Measurements from ENCODE around the gene NLRC5. TPM values are rescaled to one million over a fixed set of nuclear protein-coding genes. Genes with fewer than 3 reads are reported as not detected.

Gene NLRC5
- total and polyA plus RNA-seq, 10 donors, result 52.0 to 401 (median 219) TPM

DNA sequence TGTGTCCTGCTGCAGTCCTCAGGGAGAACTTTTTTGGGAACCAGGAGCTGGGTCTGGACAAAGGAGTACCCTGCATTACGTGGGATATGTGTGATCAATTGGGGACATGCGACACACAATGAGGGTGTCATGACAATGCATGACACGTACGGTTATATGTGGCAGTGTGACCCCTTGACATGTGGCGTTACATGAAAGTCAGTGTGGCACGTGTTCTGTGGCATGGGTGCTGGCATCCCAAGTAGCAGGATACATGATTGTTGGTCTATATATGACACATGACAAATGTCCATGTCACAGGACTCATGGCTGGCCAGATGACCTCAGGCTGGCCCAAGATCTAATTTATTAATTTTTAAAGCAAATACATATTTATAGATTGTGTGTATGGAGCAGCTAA lies 93.3 kb downstream of the NLRC5 start:
- WGBS, 5 donors, result 91 to 97% (median 92%) methylated on average over 6 of the region's 6 CpGs
- Histone ChIP-seq H3K4me1 (peaks cover 0 to 31% (median 20%) of the 10 kb centered on the region in 6 donors), H3K4me3 (no peak overlapping the region), H3K27me3 (replicated peaks in 1 of 7) (no peaks in the 10 kb centered on the region), H3K27ac (no peak overlapping the region), H3K9me3 (no peaks in the 10 kb centered on the region), H3K36me3 (peaks cover 0 to 63% (median 58%) of the 10 kb centered on the region in 6 donors)
- TF ChIP-seq, protein P1, sequence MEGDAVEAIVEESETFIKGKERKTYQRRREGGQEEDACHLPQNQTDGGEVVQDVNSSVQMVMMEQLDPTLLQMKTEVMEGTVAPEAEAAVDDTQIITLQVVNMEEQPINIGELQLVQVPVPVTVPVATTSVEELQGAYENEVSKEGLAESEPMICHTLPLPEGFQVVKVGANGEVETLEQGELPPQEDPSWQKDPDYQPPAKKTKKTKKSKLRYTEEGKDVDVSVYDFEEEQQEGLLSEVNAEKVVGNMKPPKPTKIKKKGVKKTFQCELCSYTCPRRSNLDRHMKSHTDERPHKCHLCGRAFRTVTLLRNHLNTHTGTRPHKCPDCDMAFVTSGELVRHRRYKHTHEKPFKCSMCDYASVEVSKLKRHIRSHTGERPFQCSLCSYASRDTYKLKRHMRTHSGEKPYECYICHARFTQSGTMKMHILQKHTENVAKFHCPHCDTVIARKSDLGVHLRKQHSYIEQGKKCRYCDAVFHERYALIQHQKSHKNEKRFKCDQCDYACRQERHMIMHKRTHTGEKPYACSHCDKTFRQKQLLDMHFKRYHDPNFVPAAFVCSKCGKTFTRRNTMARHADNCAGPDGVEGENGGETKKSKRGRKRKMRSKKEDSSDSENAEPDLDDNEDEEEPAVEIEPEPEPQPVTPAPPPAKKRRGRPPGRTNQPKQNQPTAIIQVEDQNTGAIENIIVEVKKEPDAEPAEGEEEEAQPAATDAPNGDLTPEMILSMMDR (IDR thresholded peaks at IDR 0.05 in 8 of 11, conservative IDR thresholded peaks at IDR 0.05 in 3 of 11), result no peak
- peak in 1 of 3 donors; percentile 51 for TF ChIP-seq POLR2AphosphoS5 (IDR thresholded peaks at IDR 0.05)
- intact Hi-C loops (cut with DNase I; ENCODE audit: low total_unique reads), result loop anchor here (10.0 kb wide), 2 partner anchors 82 to 332 kb away; no protein-coding TSS in a partner anchor
- DNase-seq, result no peak

GRCh38 chr16:57083485-57084126 lies 94.2 kb downstream of the NLRC5 start:
- H3K4me1 ChIP-seq, result peaks cover 0 to 31% (median 20%) of the 10 kb centered on the region in 6 donors
- intact Hi-C loops (cut with DNase I; ENCODE audit: low total_unique reads), result loop anchor here (10.0 kb wide), 2 partner anchors 81 to 331 kb away; no protein-coding TSS in a partner anchor
- WGBS, 5 donors, result 76 to 93% (median 80%) methylated on average over 7 of the region's 7 CpGs
- TF ChIP-seq POLR2A (IDR thresholded peaks at IDR 0.05) (no peak), POLR2AphosphoS5 (IDR thresholded peaks at IDR 0.05) (no peak)
- TF ChIP-seq, protein P1 (IDR thresholded peaks at IDR 0.05 in 8 of 11, conservative IDR thresholded peaks at IDR 0.05 in 3 of 11), result no peak
- no peak for DNase-seq
- peak overlapping the region in 3 of 8 donors; percentile 78 to 86 (median 85) for H3K27ac ChIP-seq
- H3K36me3 ChIP-seq, result peaks cover 0 to 54% (median 49%) of the 10 kb centered on the region in 6 donors
- H3K27me3 ChIP-seq (replicated peaks in 1 of 7), result no peaks in the 10 kb centered on the region
- no peak overlapping the region for H3K4me3 ChIP-seq
- H3K9me3 ChIP-seq, result no peaks in the 10 kb centered on the region

- peaks cover 0 to 31% (median 20%) of the 10 kb centered on the region in 6 donors for H3K4me1 ChIP-seq
- H3K27ac ChIP-seq, result peak overlapping the region in 7 of 8 donors; percentile 53 to 86 (median 76)
- TF ChIP-seq, protein P1 (IDR thresholded peaks at IDR 0.05 in 8 of 11, conservative IDR thresholded peaks at IDR 0.05 in 3 of 11), result peak; percentile 90 to 99 (median 97)
- TF ChIP-seq POLR2AphosphoS5 (IDR thresholded peaks at IDR 0.05) (peak; percentile 74 to 80 (median 76)), POLR2A (IDR thresholded peaks at IDR 0.05) (no peak)
- no peaks in the 10 kb centered on the region for H3K27me3 ChIP-seq (replicated peaks in 1 of 7)
- 5 to 18% (median 11%) methylated on average over 8 to 9 of the region's 9 CpGs for WGBS, 5 donors
- intact Hi-C loops (cut with DNase I; ENCODE audit: low total_unique reads), result loop anchor here (10.0 kb wide), 2 partner anchors 80 to 330 kb away; no protein-coding TSS in a partner anchor
- H3K9me3 ChIP-seq, result no peaks in the 10 kb centered on the region
- DNase-seq, result peak; percentile 91
- peaks cover 0 to 47% (median 42%) of the 10 kb centered on the region in 6 donors for H3K36me3 ChIP-seq
- H3K4me3 ChIP-seq, result peak overlapping the region in 1 of 8 donors; percentile 8
Observed at GRCh38 chr16:57084257-57084770, 95.0 kb downstream of the NLRC5 start.

DNA sequence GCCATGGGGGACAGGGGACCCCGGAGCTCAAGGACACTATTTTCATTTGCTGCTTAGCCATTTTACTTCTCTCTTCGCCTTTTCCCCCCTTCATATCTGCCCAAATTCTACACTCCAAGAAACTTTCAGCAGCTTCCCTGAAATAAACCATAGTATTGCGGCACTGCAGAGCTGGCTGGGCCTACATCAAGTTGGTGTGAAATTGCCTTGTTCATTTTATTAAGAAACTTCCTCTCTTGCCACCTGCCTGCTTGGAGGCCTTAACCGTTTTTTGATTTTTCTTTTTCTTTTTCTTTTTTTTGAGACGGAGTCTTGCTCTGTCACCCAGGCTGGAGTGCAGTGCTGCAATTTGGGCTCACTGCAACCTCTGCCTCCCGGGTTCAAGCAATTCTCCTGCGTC lies 95.6 kb downstream of the NLRC5 start:
- intact Hi-C loops (cut with DNase I; ENCODE audit: low total_unique reads), result loop anchor here (10.0 kb wide), 2 partner anchors 80 to 330 kb away; no protein-coding TSS in a partner anchor
- no peak for TF ChIP-seq POLR2AphosphoS5 (IDR thresholded peaks at IDR 0.05)
- H3K9me3 ChIP-seq, result no peaks in the 10 kb centered on the region

More for the DNA sequence above, 95.6 kb downstream of the NLRC5 start:
- WGBS, 5 donors, result 40 to 73% (median 61%) methylated on average over 7 of the region's 7 CpGs
- H3K27me3 ChIP-seq (replicated peaks in 1 of 7), result no peaks in the 10 kb centered on the region
- H3K4me1 ChIP-seq, result peaks cover 0 to 31% (median 19%) of the 10 kb centered on the region in 6 donors
- H3K36me3 ChIP-seq, result peaks cover 0 to 40% (median 35%) of the 10 kb centered on the region in 6 donors
- DNase-seq, result no peak
- H3K4me3 ChIP-seq, result no peak overlapping the region
- H3K27ac ChIP-seq, result peak overlapping the region in 7 of 8 donors; percentile 53 to 86 (median 76)

Data from spleen (tissue), 11 donors.